Heart left ventricle (tissue), 16 donors: ENCODE results near the gene PI4K2A. TPM values are rescaled to one million over a fixed set of nuclear protein-coding genes. Genes with fewer than 3 reads are reported as not detected.

ENCODE experiments used
- ATAC-seq, 4 donors: fragments of 200-7000 bp; cut with Tn5 transposase; one replicate each; pipeline ENCODE4 v1.9.1; 2020 to 2022; ENCODE audit warnings: moderate library complexity in 4 of 4, mild to moderate bottlenecking in 3 of 4, moderate number of reproducible peaks in 1 of 4
- DNase-seq, 5 donors: peaks; one replicate each; pipeline ENCODE4 v3.0.0-alpha.2; 2020
- H3K27ac ChIP-seq, 12 donors: fragments of 200-600 bp; sonication (generic) in 4 of 12; one replicate each; pipeline versions ENCODE4 v1.5.0 to v1.8.0; 2016 to 2022; ENCODE audit warnings: mild to moderate bottlenecking in 2 of 12
- H3K27me3 ChIP-seq, 9 donors: fragments of 200-600 bp; sonication (generic) in 2 of 9; one replicate each; pipeline versions ENCODE4 v1.5.1 to v1.8.0; 2016 to 2022; ENCODE audit warnings: mild to moderate bottlenecking in 3 of 9
- H3K36me3 ChIP-seq, 9 donors: fragments of 200-600 bp; sonication (generic) in 2 of 9; one replicate each; pipeline versions ENCODE4 v1.5.0 to v1.8.0; 2018 to 2022; ENCODE audit warnings: mild to moderate bottlenecking in 2 of 9
- H3K4me1 ChIP-seq, 12 donors: fragments of 200-600 bp; sonication (generic) in 4 of 12; one replicate each; pipeline versions ENCODE4 v1.5.0 to v1.8.0; 2016 to 2022; ENCODE audit warnings: mild to moderate bottlenecking in 3 of 12
- H3K4me3 ChIP-seq, 12 donors: fragments of 200-600 bp; sonication (generic) in 4 of 12; one replicate each; pipeline versions ENCODE4 v1.5.0 to v1.8.0; 2017 to 2022; ENCODE audit warnings: mild to moderate bottlenecking in 9 of 12, moderate library complexity in 4 of 12
- H3K9me3 ChIP-seq, 12 donors: fragments of 200-600 bp; sonication (generic) in 4 of 12; one replicate each; pipeline versions ENCODE4 v1.5.0 to v1.8.0; 2016 to 2022; ENCODE audit warnings: mild to moderate bottlenecking in 1 of 12
- CTCF ChIP-seq, 12 donors: fragments of 200-600 bp; sonication (generic) in 4 of 12; IDR thresholded peaks; one replicate each; pipeline versions ENCODE4 v1.5.0 to v1.8.0; 2018 to 2022; ENCODE audit warnings: antibody characterized with exemption in 12 of 12, mild to moderate bottlenecking in 5 of 12
- POLR2A ChIP-seq, 2 donors: fragments of 450-650 bp; IDR thresholded peaks; one replicate each; pipeline ENCODE4 v1.6.1; 2017; ENCODE audit warnings: antibody characterized with exemption in 2 of 2, mild to moderate bottlenecking in 2 of 2, moderate library complexity in 2 of 2
- WGBS, 4 donors: extraction: QIAGEN DNeasy Blood & Tissue Kit in 2 of 4; methylation state at CpG; one replicate each; pipeline versions ENCODE4 v1.1.5 to v1.1.7; 2013 to 2018; 5-methylcytosine and 5-hydroxymethylcytosine counted together
- intact Hi-C, 10 donors: fragments of 100-400 bp; cut with DNase I; formaldehyde crosslinking; loops; one replicate each; pipeline versions ENCODE4 v1.11.1 to v1.14.2; 2022
- long read RNA-seq, 3 donors: library from polyadenylated mRNA; unstranded; transcript quantifications; one replicate each; pipeline ENCODE4 v2.0.0, GENCODE V29; 2020 to 2021
- polyA plus RNA-seq, 2 donors: library from polyadenylated mRNA; stranded (reverse); fragments of 200-250 nt; gene quantifications; one replicate each; pipeline ENCODE4 v1.2.3, GENCODE V29; 2013
- total RNA-seq, 9 donors: library from RNA; depleted of rRNA in 2 of 9; stranded (reverse); fragments of >200 nt in 2 of 9; fragmentation: NEBNext Ultra II Directional in 3 of 9; extraction: Animal tissue kit (Norgen Biotek cat#: 25700) in 3 of 9; gene quantifications; one replicate each; pipeline versions ENCODE4 v1.1.0 to v1.2.4, GENCODE V29; 2016 to 2023
- donor health status: ischemic (EF 13 %, LVEDD 7.1; RV severe dilation, severe dysfunction).
- donor health status: healthy with polysubstance abuse.
- donor health status: DM: no; HTN: yes; CAD: no.
- donor health status: DM: no; HTN: no; CAD: no.
- donor health status: ischemic (EF 25% LVEDD 6.9; RV normal size, moderate dysfunction).
- donor health status: ischemic (EF 25% LVEDD 5.7; RV mildly dilated, moderate dysfunction).
- donor health status: healthy.
- donor health status: DM: yes; HTN: yes; CAD: no.
- donor health status: ischemic (EF 35%, LVEDD 5.7; RV mildly dilated, moderate dysfunction).
- donor health status: nonischemic (EF 11% LVEDD 7.7; RV severe dilation, severe dysfunction).
- donor health status: DM: yes; HTN: yes; CAD: no.
- donor health status: PGD.
- donor health status: ischemic (EF 29% LVEDD 5.4; RV normal size, mild dysfunction).
- donor health status: nonischemic (EF 23%, LVEDD 6.1; RV moderate dilation, normal function).

PI4K2A gene
- total RNA-seq = 10 to 100 TPM; 10.4 to 24.2 (median 17.3) TPM
- polyA plus RNA-seq = 10 to 100 TPM in 1 of 2 donors, 1 to 10 TPM in 1; 5.6 to 36.8 TPM
- long read RNA-seq, donor 1, full-length matches to known transcripts = 7 of 19 reads
- long read RNA-seq, donor 1, partial matches to known transcripts = 11 of 19 reads
- long read RNA-seq, donor 1, other reads (novel, unspliced or antisense) = 1 of 19 reads
- long read RNA-seq, donor 2, full-length matches to known transcripts = 1 of 28 reads
- long read RNA-seq, donor 2, partial matches to known transcripts = 27 of 28 reads
- long read RNA-seq, donor 2, other reads (novel, unspliced or antisense) = 0 of 28 reads
- long read RNA-seq, donor 3, full-length matches to known transcripts = 13 of 25 reads
- long read RNA-seq, donor 3, partial matches to known transcripts = 11 of 25 reads
- long read RNA-seq, donor 3, other reads (novel, unspliced or antisense) = 1 of 25 reads

GRCh38 chr10:97640174-97640867, at the start of gene PI4K2A:
PI4K2A (plus strand) TSS chr10:97640671; CDS start chr10:97640743, 72 bp downstream.
- peak within 1 kb of the TSS; percentile 41 to 90 (median 78) for H3K27ac ChIP-seq
- 2 to 5% (median 3%) methylated on average over 26 to 54 of the region's 54 CpGs for WGBS, 4 donors
- peaks cover 0 to 21% (median 12%) of the 10 kb centered on the region in 12 donors for H3K4me1 ChIP-seq
- TF ChIP-seq CTCF (IDR thresholded peaks at IDR 0.05) = no peak
- TF ChIP-seq POLR2A (IDR thresholded peaks at IDR 0.05) = peak; percentile 70 to 92
- DNase-seq (peak; percentile 99 to 100 (median 99)), ATAC-seq (peak; percentile 99 to 100 (median 100))
- H3K9me3 ChIP-seq = no peaks in the 10 kb centered on the region
- peak within 1 kb of the TSS; percentile 32 to 93 (median 84) for H3K4me3 ChIP-seq
- intact Hi-C loops = loop anchor here in 1 of 10 donors (5.0 kb wide), 1 partner anchor 47 kb away; the partner anchor contains the start of gene AVPI1
- peaks cover 0 to 21% (median 10%) of the 10 kb centered on the region in 9 donors for H3K36me3 ChIP-seq
- no peaks in the 10 kb centered on the region for H3K27me3 ChIP-seq

GRCh38 chr10:97590748-97591495, 49.5 kb upstream of the PI4K2A start:
- DNase-seq (peak in 1 of 5 donors; percentile 7), ATAC-seq (no peak)
- WGBS, 4 donors = 67 to 72% (median 70%) methylated on average over 5 of the region's 5 CpGs

GRCh38 chr10:97593421-97593820, 47.0 kb upstream of the PI4K2A start:
- peaks cover 0 to 43% (median 23%) of the 10 kb centered on the region in 12 donors for H3K4me1 ChIP-seq
- 64 to 84% (median 76%) methylated on average over 4 of the region's 4 CpGs for WGBS, 4 donors
- ATAC-seq = no peak

More at GRCh38 chr10:97590748-97591495, 49.5 kb upstream of the PI4K2A start:
- Histone ChIP-seq H3K4me3 (no peak overlapping the region), H3K27ac (no peak overlapping the region), H3K36me3 (no peaks in the 10 kb centered on the region), H3K9me3 (no peaks in the 10 kb centered on the region), H3K4me1 (peaks cover 0 to 32% (median 10%) of the 10 kb centered on the region in 12 donors), H3K27me3 (no peaks in the 10 kb centered on the region)
- intact Hi-C loops = no loop called here
- TF ChIP-seq POLR2A (IDR thresholded peaks at IDR 0.05) (no peak), CTCF (IDR thresholded peaks at IDR 0.05) (no peak)

More at GRCh38 chr10:97593421-97593820, 47.0 kb upstream of the PI4K2A start:
- TF ChIP-seq CTCF (IDR thresholded peaks at IDR 0.05) (no peak), POLR2A (IDR thresholded peaks at IDR 0.05) (no peak)
- Histone ChIP-seq H3K4me3 (no peak overlapping the region), H3K9me3 (no peaks in the 10 kb centered on the region), H3K36me3 (no peaks in the 10 kb centered on the region), H3K27ac (peak overlapping the region in 8 of 12 donors; percentile 14 to 99 (median 76)), H3K27me3 (no peaks in the 10 kb centered on the region)
- no peak for DNase-seq
- intact Hi-C loops = no loop called here
